CD14-positive monocyte (primary cell): ENCODE data around the gene ABCA12. TPM values are rescaled to one million over a fixed set of nuclear protein-coding genes. Genes with fewer than 3 reads are reported as not detected.

Experiments
- DNase-seq, 3 donors: peaks; one replicate each; pipeline ENCODE4 v3.0.0-alpha.2; 2011 to 2022
- H2AFZ ChIP-seq: 2 replicates; pipeline ENCODE4 v1.6.0; 2012; ENCODE audit warnings: mild to moderate bottlenecking, low read depth, low read length, inconsistent platforms; ENCODE audit not compliant: insufficient read depth, poor library complexity, severe bottlenecking
- H3K27ac ChIP-seq, 2 donors: 1 replicate in 1 of 2; 2 replicates in 1 of 2; pipeline ENCODE4 v1.5.1; 2012 to 2013; ENCODE audit warnings: low read length in 2 of 2, control low read depth in 1 of 2, inconsistent platforms in 1 of 2, low read depth in 1 of 2, mild to moderate bottlenecking in 1 of 2
- H3K27me3 ChIP-seq, 2 donors: one replicate each; pipeline versions ENCODE4 v1.6.0 to v1.6.1; 2011 to 2013; ENCODE audit warnings: low read length in 2 of 2; ENCODE audit not compliant: control insufficient read depth in 2 of 2, insufficient read depth in 2 of 2
- H3K36me3 ChIP-seq, 2 donors: replicated peaks in 1 of 2; 1 replicate in 1 of 2; 2 replicates in 1 of 2; pipeline versions ENCODE4 v1.5.1 to v1.6.1; 2012 to 2013; ENCODE audit warnings: low read length in 2 of 2, control low read depth in 1 of 2, inconsistent platforms in 1 of 2, mild to moderate bottlenecking in 1 of 2; ENCODE audit not compliant: insufficient read depth in 2 of 2, control insufficient read depth in 1 of 2
- H3K4me1 ChIP-seq, 2 donors: 1 replicate in 1 of 2; 2 replicates in 1 of 2; pipeline versions ENCODE4 v1.5.1 to v1.6.1; 2012 to 2013; ENCODE audit warnings: low read length in 2 of 2, control low read depth in 1 of 2, inconsistent platforms in 1 of 2, mild to moderate bottlenecking in 1 of 2, moderate library complexity in 1 of 2; ENCODE audit not compliant: insufficient read depth in 2 of 2, control insufficient read depth in 1 of 2
- H3K4me2 ChIP-seq: replicated peaks from 2 replicates; pipeline ENCODE3; 2012; ENCODE audit warnings: low read length, moderate library complexity, mild to moderate bottlenecking; ENCODE audit not compliant: poor library complexity, severe bottlenecking; ENCODE audit errors: extremely low read depth
- H3K4me3 ChIP-seq, 3 experiments: fragments of 200-600 bp in 1 of 3; sonication (generic) in 1 of 3; replicated peaks in 1 of 3; 1 replicate in 2 of 3; 2 replicates in 1 of 3; pipeline ENCODE4 v1.5.1; 2011 to 2013; ENCODE audit warnings: low read length in 3 of 3, mild to moderate bottlenecking in 3 of 3, control low read depth in 2 of 3, low read depth in 2 of 3, inconsistent platforms in 1 of 3, moderate library complexity in 1 of 3
- H3K79me2 ChIP-seq: 2 replicates; pipeline ENCODE4 v1.6.0; 2012; ENCODE audit warnings: mild to moderate bottlenecking, control low read depth, inconsistent platforms, low read length, moderate library complexity; ENCODE audit not compliant: insufficient read depth
- H3K9ac ChIP-seq: 2 replicates; pipeline ENCODE4 v1.6.0; 2017; ENCODE audit warnings: low read length, mild to moderate bottlenecking; ENCODE audit not compliant: insufficient read depth, poor library complexity, severe bottlenecking
- H3K9me3 ChIP-seq, 2 donors: replicated peaks in 1 of 2; 1 replicate in 1 of 2; 2 replicates in 1 of 2; pipeline versions ENCODE4 v1.5.1 to v1.6.1; 2012 to 2013; ENCODE audit warnings: low read length in 2 of 2, control low read depth in 1 of 2; ENCODE audit not compliant: control insufficient read depth in 1 of 2, insufficient read depth in 1 of 2
- H4K20me1 ChIP-seq: 2 replicates; pipeline ENCODE4 v1.6.0; 2012; ENCODE audit warnings: mild to moderate bottlenecking, low read length, control low read depth, moderate library complexity; ENCODE audit not compliant: insufficient read depth
- H3K27ac Mint-ChIP-seq, 7 donors: one replicate each; pipeline ENCODE4 v1.8.0; 2020; ENCODE audit warnings: mild to moderate bottlenecking in 7 of 7, mixed read lengths in 7 of 7, moderate library complexity in 6 of 7, inconsistent platforms in 2 of 7
- H3K27me3 Mint-ChIP-seq, 3 donors: one replicate each; pipeline ENCODE4 v1.8.0; 2021 to 2022; ENCODE audit warnings: low read depth in 3 of 3, mild to moderate bottlenecking in 3 of 3, mixed read lengths in 3 of 3, moderate library complexity in 3 of 3, inconsistent platforms in 1 of 3
- H3K36me3 Mint-ChIP-seq, 2 donors: one replicate each; pipeline ENCODE4 v1.8.0; 2020; ENCODE audit warnings: mixed read lengths in 2 of 2, inconsistent platforms in 1 of 2, mild to moderate bottlenecking in 1 of 2
- H3K4me1 Mint-ChIP-seq: one replicate; pipeline ENCODE4 v1.8.0; 2020; ENCODE audit warnings: mild to moderate bottlenecking, mixed read lengths
- H3K4me3 Mint-ChIP-seq, 2 donors: one replicate each; pipeline ENCODE4 v1.8.0; 2020; ENCODE audit warnings: mild to moderate bottlenecking in 2 of 2, mixed read lengths in 2 of 2, moderate library complexity in 1 of 2
- H3K9me3 Mint-ChIP-seq, 7 donors: one replicate each; pipeline ENCODE4 v1.8.0; 2020 to 2022; ENCODE audit warnings: mixed read lengths in 7 of 7, mild to moderate bottlenecking in 6 of 7, moderate library complexity in 6 of 7, inconsistent platforms in 2 of 7
- WGBS: methylation state at CpG from one replicate; pipeline ENCODE4 v1.1.5; 2013; ENCODE audit warnings: missing lambda C conversion rate; ENCODE audit not compliant: insufficient coverage; 5-methylcytosine and 5-hydroxymethylcytosine counted together
- intact Hi-C, 2 donors: fragments of 100-400 bp; cut with micrococcal nuclease; formaldehyde crosslinking; loops; one replicate each; pipeline versions ENCODE4 v1.15.0 to v1.15.1; 2023
- polyA plus RNA-seq, 3 donors: library from polyadenylated mRNA; depleted of rRNA in 1 of 3; unstranded in 2 of 3; stranded (reverse) in 1 of 3; fragments of 300-500 nt in 2 of 3; fragments of >200 nt in 1 of 3; fragmentation: Illumina TruSeq in 2 of 3; gene quantifications; 1 replicate in 2 of 3; 2 replicates in 1 of 3; pipeline ENCODE4 v1.2.3, GENCODE V29; 2012 to 2021
- TF ChIP-seq, protein P1 (sequence below): fragments of 200-600 bp; IDR thresholded peaks from one replicate; pipeline ENCODE4 v1.8.0; 2022; ENCODE audit warnings: antibody characterized with exemption, mild to moderate bottlenecking

ABCA12 gene
- polyA plus RNA-seq, 3 donors, result not detected

DNA sequence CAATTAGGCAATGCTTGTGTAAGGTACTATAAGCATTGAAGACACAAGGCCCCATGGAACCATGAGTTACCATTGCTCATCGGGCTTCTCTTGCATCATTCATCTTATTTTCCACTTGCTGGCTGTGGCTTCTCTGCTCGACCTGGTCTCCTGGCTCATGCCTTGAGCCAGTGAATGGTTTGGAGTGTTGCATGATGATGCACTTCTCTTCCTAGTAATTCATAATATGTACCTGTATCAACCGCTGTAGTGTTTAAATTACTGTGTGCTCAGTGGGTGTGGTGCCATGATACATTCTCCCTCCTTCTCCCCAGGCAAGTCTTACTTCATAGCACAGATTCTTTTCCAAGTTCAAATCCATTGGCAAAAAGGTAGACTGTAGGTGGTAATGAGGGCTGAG is 66.8 kb downstream of the ABCA12 start:
- Histone ChIP-seq H3K4me3 (no peak overlapping the region), H3K9ac (no peak overlapping the region), H3K79me2 (no peaks in the 10 kb centered on the region), H3K36me3 (no peaks in the 10 kb centered on the region), H4K20me1 (no peaks in the 10 kb centered on the region), H3K27ac (no peak overlapping the region), H2AFZ (no peak overlapping the region), H3K4me2 (no peak overlapping the region), H3K4me1 (no peaks in the 10 kb centered on the region), H3K9me3 (no peaks in the 10 kb centered on the region), H3K27me3 (no peaks in the 10 kb centered on the region)
- intact Hi-C loops, result no loop called here
- H3K4me1 Mint-ChIP-seq, result no peaks in the 10 kb centered on the region
- TF ChIP-seq, protein P1, sequence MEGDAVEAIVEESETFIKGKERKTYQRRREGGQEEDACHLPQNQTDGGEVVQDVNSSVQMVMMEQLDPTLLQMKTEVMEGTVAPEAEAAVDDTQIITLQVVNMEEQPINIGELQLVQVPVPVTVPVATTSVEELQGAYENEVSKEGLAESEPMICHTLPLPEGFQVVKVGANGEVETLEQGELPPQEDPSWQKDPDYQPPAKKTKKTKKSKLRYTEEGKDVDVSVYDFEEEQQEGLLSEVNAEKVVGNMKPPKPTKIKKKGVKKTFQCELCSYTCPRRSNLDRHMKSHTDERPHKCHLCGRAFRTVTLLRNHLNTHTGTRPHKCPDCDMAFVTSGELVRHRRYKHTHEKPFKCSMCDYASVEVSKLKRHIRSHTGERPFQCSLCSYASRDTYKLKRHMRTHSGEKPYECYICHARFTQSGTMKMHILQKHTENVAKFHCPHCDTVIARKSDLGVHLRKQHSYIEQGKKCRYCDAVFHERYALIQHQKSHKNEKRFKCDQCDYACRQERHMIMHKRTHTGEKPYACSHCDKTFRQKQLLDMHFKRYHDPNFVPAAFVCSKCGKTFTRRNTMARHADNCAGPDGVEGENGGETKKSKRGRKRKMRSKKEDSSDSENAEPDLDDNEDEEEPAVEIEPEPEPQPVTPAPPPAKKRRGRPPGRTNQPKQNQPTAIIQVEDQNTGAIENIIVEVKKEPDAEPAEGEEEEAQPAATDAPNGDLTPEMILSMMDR, result no peak
- DNase-seq, result no peak
- H3K4me3 Mint-ChIP-seq, result no peak overlapping the region
- no peaks in the 10 kb centered on the region for H3K36me3 Mint-ChIP-seq
- no peak overlapping the region for H3K27ac Mint-ChIP-seq
- peaks cover 0 to 6% (median 0%) of the 10 kb centered on the region in 7 donors for H3K9me3 Mint-ChIP-seq
- no peaks in the 10 kb centered on the region for H3K27me3 Mint-ChIP-seq
- whole genome bisulfite sequencing, result no CpG with 5 or more reads among the region's 3 CpGs

DNA sequence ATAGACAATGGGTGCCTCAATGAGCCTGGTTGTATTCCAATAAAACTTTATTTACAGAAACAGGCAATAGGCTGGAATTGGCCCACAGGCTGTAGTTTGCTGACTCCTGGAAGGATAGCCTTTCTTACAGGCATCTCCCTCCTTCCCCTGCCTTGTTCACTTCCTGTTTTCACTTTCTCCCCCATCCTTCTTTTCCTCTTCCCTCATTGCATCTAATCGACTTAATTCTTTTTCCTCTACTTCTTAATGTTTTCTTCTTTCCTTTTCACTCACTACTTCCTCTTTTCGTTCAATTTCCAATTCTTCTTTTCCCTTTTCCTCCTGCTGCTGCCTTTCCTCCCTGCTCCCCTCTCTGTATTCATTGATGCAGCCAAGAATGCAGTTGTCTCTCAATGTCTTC is 70.0 kb downstream of the ABCA12 start:
- Mint-ChIP-seq H3K4me3 (no peak overlapping the region), H3K36me3 (no peaks in the 10 kb centered on the region), H3K27ac (no peak overlapping the region), H3K9me3 (peaks cover 0 to 6% (median 0%) of the 10 kb centered on the region in 7 donors), H3K4me1 (no peaks in the 10 kb centered on the region), H3K27me3 (peaks cover 0 to 4% (median 0%) of the 10 kb centered on the region in 3 donors)
- H2AFZ ChIP-seq, result no peak overlapping the region
- intact Hi-C loops, result no loop called here
- H3K4me3 ChIP-seq, result no peak overlapping the region
- 34% methylated on average over 2 of the region's 2 CpGs for WGBS
- no peaks in the 10 kb centered on the region for H3K79me2 ChIP-seq
- H3K9me3 ChIP-seq, result no peaks in the 10 kb centered on the region
- no peaks in the 10 kb centered on the region for H3K36me3 ChIP-seq
- TF ChIP-seq, protein P1, result no peak
- H3K27ac ChIP-seq, result no peak overlapping the region
- no peaks in the 10 kb centered on the region for H4K20me1 ChIP-seq
- H3K4me1 ChIP-seq, result no peaks in the 10 kb centered on the region
- no peak overlapping the region for H3K9ac ChIP-seq
- no peak for DNase-seq
- H3K4me2 ChIP-seq, result no peak overlapping the region
- no peaks in the 10 kb centered on the region for H3K27me3 ChIP-seq
